ENCODE data around the gene CELF2. TPM values are rescaled to one million over a fixed set of nuclear protein-coding genes. Genes with fewer than 3 reads are reported as not detected.

CELF2 gene
- total RNA-seq, 3 donors from 2014 or later (not counting 1 experiment from before 2014, with no cell fraction given), result 282 to 298 (median 295) TPM

- no peaks in the 10 kb centered on the region for H3K9me3 ChIP-seq (ENCODE audit: control insufficient read depth, insufficient read depth, low read length)
- Mint-ChIP-seq H3K9me3 (no peaks in the 10 kb centered on the region), H3K36me3 (no peaks in the 10 kb centered on the region), H3K27me3 (ENCODE audit: low read depth in 2 of 2) (no peaks in the 10 kb centered on the region), H3K4me3 (peak overlapping the region; percentile 66), H3K4me1 (peaks cover 92 to 95% of the 10 kb centered on the region in 2 donors), H3K27ac (no peak overlapping the region)
- H3K36me3 ChIP-seq (ENCODE audit: control insufficient read depth, insufficient read depth, low read length), result peaks cover 66% of the 10 kb centered on the region
- TF ChIP-seq CTCF (IDR thresholded peaks at IDR 0.05), result no peak
- peaks cover 82% of the 10 kb centered on the region for H3K4me1 ChIP-seq (ENCODE audit: control insufficient read depth, insufficient read depth, low read length)
- no peak overlapping the region for H3K4me3 ChIP-seq (ENCODE audit: low read length)
- ATAC-seq (peak; percentile 19 to 38 (median 33)), DNase-seq (no peak)
- WGBS (ENCODE audit: insufficient coverage), result 66% methylated on average over 5 of the region's 5 CpGs
- peak overlapping the region; percentile 70 for H3K27ac ChIP-seq (ENCODE audit: low read length)
- no peaks in the 10 kb centered on the region for H3K27me3 ChIP-seq (ENCODE audit: control insufficient read depth, insufficient read depth, low read length)
- intact Hi-C loops (cut with micrococcal nuclease), result loop anchor here (5.0 kb wide), 1 partner anchor 53 kb away; no protein-coding TSS in a partner anchor
Measured at GRCh38 chr10:11229893-11230292, 212.2 kb downstream of the CELF2 start.

- no peak overlapping the region for H3K27ac Mint-ChIP-seq
- H3K4me1 Mint-ChIP-seq, result peaks cover 92 to 95% of the 10 kb centered on the region in 2 donors
- H3K27me3 Mint-ChIP-seq (ENCODE audit: low read depth in 2 of 2), result no peaks in the 10 kb centered on the region
- peaks cover 75% of the 10 kb centered on the region for H3K4me1 ChIP-seq (ENCODE audit: control insufficient read depth, insufficient read depth, low read length)
- DNase-seq, result no peak
- no peaks in the 10 kb centered on the region for H3K9me3 ChIP-seq (ENCODE audit: control insufficient read depth, insufficient read depth, low read length)
- 78% methylated on average over 5 of the region's 5 CpGs for WGBS (ENCODE audit: insufficient coverage)
- intact Hi-C loops (cut with micrococcal nuclease), result no loop called here
- H3K9me3 Mint-ChIP-seq, result no peaks in the 10 kb centered on the region
- H3K4me3 Mint-ChIP-seq, result peak overlapping the region; percentile 4
- no peak for ATAC-seq
- H3K36me3 Mint-ChIP-seq, result no peaks in the 10 kb centered on the region
- H3K27ac ChIP-seq (ENCODE audit: low read length), result peak overlapping the region; percentile 70
- no peak for TF ChIP-seq CTCF (IDR thresholded peaks at IDR 0.05)
- H3K4me3 ChIP-seq (ENCODE audit: low read length), result no peak overlapping the region
- H3K36me3 ChIP-seq (ENCODE audit: control insufficient read depth, insufficient read depth, low read length), result peaks cover 67% of the 10 kb centered on the region
- no peaks in the 10 kb centered on the region for H3K27me3 ChIP-seq (ENCODE audit: control insufficient read depth, insufficient read depth, low read length)
Measured at GRCh38 chr10:11230498-11231167, 213.0 kb downstream of the CELF2 start.

- Histone ChIP-seq H3K27me3 (ENCODE audit: control insufficient read depth, insufficient read depth, low read length) (no peaks in the 10 kb centered on the region), H3K27ac (ENCODE audit: low read length) (peak overlapping the region; percentile 70), H3K4me3 (ENCODE audit: low read length) (no peak overlapping the region), H3K9me3 (ENCODE audit: control insufficient read depth, insufficient read depth, low read length) (no peaks in the 10 kb centered on the region), H3K36me3 (ENCODE audit: control insufficient read depth, insufficient read depth, low read length) (peaks cover 65% of the 10 kb centered on the region), H3K4me1 (ENCODE audit: control insufficient read depth, insufficient read depth, low read length) (peaks cover 71% of the 10 kb centered on the region)
- peaks cover 92 to 95% of the 10 kb centered on the region in 2 donors for H3K4me1 Mint-ChIP-seq
- H3K4me3 Mint-ChIP-seq, result peak overlapping the region; percentile 4
- no peak for DNase-seq
- H3K9me3 Mint-ChIP-seq, result no peaks in the 10 kb centered on the region
- intact Hi-C loops (cut with micrococcal nuclease), result no loop called here
- no peak for TF ChIP-seq CTCF (IDR thresholded peaks at IDR 0.05)
- H3K27me3 Mint-ChIP-seq (ENCODE audit: low read depth in 2 of 2), result no peaks in the 10 kb centered on the region
- H3K27ac Mint-ChIP-seq, result no peak overlapping the region
- no peaks in the 10 kb centered on the region for H3K36me3 Mint-ChIP-seq
- no peak for ATAC-seq
- 50% methylated on average over 3 of the region's 3 CpGs for WGBS (ENCODE audit: insufficient coverage)
Measured at GRCh38 chr10:11231285-11231684, 213.6 kb downstream of the CELF2 start.
